Loucy (cell line): ENCODE data around the gene PCLO.

Experiments used
- H2AFZ ChIP-seq: fragments of 200-600 bp; sonication (generic); 2 replicates; pipeline ENCODE4 v1.6.0; 2016; ENCODE audit warnings: antibody characterized with exemption, mild to moderate bottlenecking, low read length, moderate library complexity
- H3F3A ChIP-seq: fragments of 200-600 bp; 2 replicates; pipeline ENCODE4 v1.6.0; 2016; ENCODE audit warnings: antibody characterized with exemption, low read depth, mild to moderate bottlenecking
- H3K27me3 ChIP-seq: fragments of 200-600 bp; sonication (generic); 2 replicates; pipeline ENCODE4 v1.6.1; 2014; ENCODE audit warnings: low read length, mild to moderate bottlenecking; ENCODE audit not compliant: insufficient read depth, poor library complexity, severe bottlenecking
- H3K36me3 ChIP-seq: fragments of 200-600 bp; sonication (generic); 2 replicates; pipeline ENCODE4 v1.6.1; 2016; ENCODE audit warnings: low read length; ENCODE audit not compliant: insufficient read depth
- H3K4me1 ChIP-seq: fragments of 200-600 bp; sonication (generic); 2 replicates; pipeline ENCODE4 v1.5.1; 2014; ENCODE audit warnings: low read length, mild to moderate bottlenecking; ENCODE audit not compliant: insufficient read depth, poor library complexity, severe bottlenecking
- H3K4me2 ChIP-seq: fragments of 200-600 bp; sonication (generic); 2 replicates; pipeline ENCODE4 v1.6.0; 2014; ENCODE audit warnings: antibody characterized with exemption, low read length, low read depth, mild to moderate bottlenecking; ENCODE audit not compliant: poor library complexity, severe bottlenecking
- H3K4me3 ChIP-seq: fragments of 200-600 bp; sonication (generic); 2 replicates; pipeline ENCODE4 v1.5.1; 2014; ENCODE audit warnings: low read length, mild to moderate bottlenecking, mixed read lengths; ENCODE audit not compliant: poor library complexity, severe bottlenecking
- H3K79me2 ChIP-seq: fragments of 200-600 bp; sonication (generic); 2 replicates; pipeline ENCODE4 v1.6.1; 2014; ENCODE audit warnings: low read length; ENCODE audit not compliant: insufficient read depth
- H3K9ac ChIP-seq: fragments of 200-600 bp; sonication (generic); 2 replicates; pipeline ENCODE4 v1.6.0; 2014; ENCODE audit warnings: mild to moderate bottlenecking, low read depth, low read length, moderate library complexity; ENCODE audit not compliant: poor library complexity, severe bottlenecking
- H3K9me2 ChIP-seq: fragments of 200-600 bp; sonication (generic); replicated peaks from 2 replicates; pipeline ENCODE4 v1.6.1; 2016; ENCODE audit warnings: low read depth, low read length, mixed read lengths
- H3K9me3 ChIP-seq: fragments of 200-600 bp; sonication (generic); 2 replicates; pipeline ENCODE4 v1.6.1; 2014; ENCODE audit warnings: mild to moderate bottlenecking, antibody characterized with exemption, low read length, low read depth; ENCODE audit not compliant: insufficient read depth
- H4K20me1 ChIP-seq: fragments of 200-600 bp; sonication (generic); 2 replicates; pipeline ENCODE4 v1.6.0; 2014; ENCODE audit warnings: antibody characterized with exemption, low read length, mild to moderate bottlenecking; ENCODE audit not compliant: insufficient read depth, poor library complexity, severe bottlenecking
- CTCF ChIP-seq: fragments of 200-600 bp; sonication (generic); conservative IDR thresholded peaks from 2 replicates; pipeline ENCODE4 v1.5.1; 2014; ENCODE audit warnings: mild to moderate bottlenecking, antibody characterized with exemption, low read length
- EZH2phosphoT487 ChIP-seq: fragments of 200-600 bp; IDR thresholded peaks from 2 replicates; pipeline ENCODE4 v1.6.1; 2018; ENCODE audit warnings: antibody characterized with exemption, mild to moderate bottlenecking, moderate library complexity, borderline replicate concordance

The PCLO gene

GRCh38 chr7:83141927-83142326 is 20.8 kb downstream of the PCLO start:
- no peaks in the 10 kb centered on the region for H3F3A ChIP-seq
- H3K27me3 ChIP-seq: no peaks in the 10 kb centered on the region
- H3K4me3 ChIP-seq: no peak overlapping the region
- no peak overlapping the region for H3K4me2 ChIP-seq
- H4K20me1 ChIP-seq: no peaks in the 10 kb centered on the region
- TF ChIP-seq CTCF (no peak), EZH2phosphoT487 (no peak)
- no peaks in the 10 kb centered on the region for H3K9me2 ChIP-seq
- no peaks in the 10 kb centered on the region for H3K9me3 ChIP-seq
- no peak overlapping the region for H3K9ac ChIP-seq
- H2AFZ ChIP-seq: no peak overlapping the region
- H3K36me3 ChIP-seq: no peaks in the 10 kb centered on the region
- H3K79me2 ChIP-seq: no peaks in the 10 kb centered on the region
- no peaks in the 10 kb centered on the region for H3K4me1 ChIP-seq

GRCh38 chr7:83130623-83131545 is 31.8 kb downstream of the PCLO start:
- H3K27me3 ChIP-seq: no peaks in the 10 kb centered on the region
- no peaks in the 10 kb centered on the region for H3K9me3 ChIP-seq
- H3K4me1 ChIP-seq: no peaks in the 10 kb centered on the region
- no peak for TF ChIP-seq EZH2phosphoT487
- no peak for TF ChIP-seq CTCF
- H3F3A ChIP-seq: no peaks in the 10 kb centered on the region
- no peak overlapping the region for H3K4me3 ChIP-seq
- H4K20me1 ChIP-seq: no peaks in the 10 kb centered on the region
- no peak overlapping the region for H3K4me2 ChIP-seq
- no peaks in the 10 kb centered on the region for H3K79me2 ChIP-seq
- no peaks in the 10 kb centered on the region for H3K9me2 ChIP-seq
- no peak overlapping the region for H3K9ac ChIP-seq
- H2AFZ ChIP-seq: no peak overlapping the region
- no peaks in the 10 kb centered on the region for H3K36me3 ChIP-seq

- H2AFZ ChIP-seq: no peak overlapping the region
- no peaks in the 10 kb centered on the region for H3K9me2 ChIP-seq
- no peak overlapping the region for H3K4me2 ChIP-seq
- no peak overlapping the region for H3K9ac ChIP-seq
- no peak for TF ChIP-seq EZH2phosphoT487
- TF ChIP-seq CTCF: no peak
- no peak overlapping the region for H3K4me3 ChIP-seq
- no peaks in the 10 kb centered on the region for H4K20me1 ChIP-seq
- H3F3A ChIP-seq: no peaks in the 10 kb centered on the region
- H3K27me3 ChIP-seq: no peaks in the 10 kb centered on the region
- no peaks in the 10 kb centered on the region for H3K9me3 ChIP-seq
- H3K4me1 ChIP-seq: no peaks in the 10 kb centered on the region
- no peaks in the 10 kb centered on the region for H3K79me2 ChIP-seq
- H3K36me3 ChIP-seq: no peaks in the 10 kb centered on the region
Measured at GRCh38 chr7:83130191-83130590, 32.5 kb downstream of the PCLO start.
